Activated T-helper 1 cell treated with anti-CD3 and anti-CD28 coated beads, Interleukin-12 subunit alpha, Interleukin-12 subunit beta, Interleukin-2, Interleukin-4 antibody, amounts not matched to agents 30 ng/mL and 10 ng/mL and 1 ng/mL, durations not matched to agents 14 hours and 24 hours and 36 hours (primary cell): ENCODE measurements around the gene CADM2. TPM values are rescaled to one million over a fixed set of nuclear protein-coding genes. Genes with fewer than 3 reads are reported as not detected.
"Not testable (repeated sequence)": the region's sequence is repeated elsewhere in the genome, so short reads cannot be mapped to it uniquely, and the experiment has no call there.

Experiments
- DNase-seq: peaks from one replicate; pipeline ENCODE4 v3.0.0; 2021; ENCODE audit warnings: low spot score
- H3K27ac Mint-ChIP-seq: one replicate; pipeline ENCODE4 v1.8.0; 2021; ENCODE audit warnings: mild to moderate bottlenecking, mixed read lengths
- H3K27me3 Mint-ChIP-seq: one replicate; pipeline ENCODE4 v1.8.0; 2022; ENCODE audit warnings: mild to moderate bottlenecking, moderate library complexity, mixed read lengths; ENCODE audit not compliant: insufficient read depth
- H3K36me3 Mint-ChIP-seq: one replicate; pipeline ENCODE4 v1.8.0; 2021; ENCODE audit warnings: low read depth, mixed read lengths
- H3K4me1 Mint-ChIP-seq: one replicate; pipeline ENCODE4 v1.8.0; 2021; ENCODE audit warnings: low read depth, mixed read lengths
- H3K4me3 Mint-ChIP-seq: one replicate; pipeline ENCODE4 v1.8.0; 2021; ENCODE audit warnings: mild to moderate bottlenecking, moderate library complexity, mixed read lengths
- H3K9me3 Mint-ChIP-seq: one replicate; pipeline ENCODE4 v1.8.0; 2021; ENCODE audit warnings: mixed read lengths
- intact Hi-C: fragments of 100-400 bp; cut with micrococcal nuclease; formaldehyde crosslinking; loops from one replicate; pipeline ENCODE4 v1.15.1; 2024
- total RNA-seq: library from RNA; stranded (reverse); gene quantifications from 2 replicates; pipeline ENCODE4 v1.2.3, GENCODE V29; 2022

The CADM2 gene
- total RNA-seq, 1 donor from 2014 or later, result not detected

DNA sequence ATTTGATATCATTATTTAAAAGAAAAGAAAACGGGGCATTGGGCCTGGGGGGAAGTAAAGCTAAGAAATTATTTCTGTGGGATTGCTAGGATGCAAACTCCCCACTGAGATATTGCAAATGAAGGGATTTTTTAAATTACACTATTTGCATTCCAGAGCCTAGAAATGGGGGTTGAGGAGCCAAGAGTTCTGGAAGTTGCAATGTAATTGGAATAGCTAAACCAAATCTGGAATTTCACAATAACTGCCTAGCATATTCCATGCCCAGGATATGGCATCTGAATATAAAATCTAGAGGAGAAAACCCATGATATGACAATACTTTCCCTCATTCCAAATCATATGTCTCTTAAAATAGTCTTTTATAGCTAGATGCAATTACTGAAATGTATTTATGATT, 93.0 kb downstream of the CADM2 start:
- no peak for DNase-seq
- Mint-ChIP-seq H3K36me3 (no peaks in the 10 kb centered on the region), H3K4me1 (no peaks in the 10 kb centered on the region), H3K27ac (no peak overlapping the region), H3K27me3 (no peaks in the 10 kb centered on the region), H3K9me3 (peaks cover 6% of the 10 kb centered on the region), H3K4me3 (no peak overlapping the region)
- intact Hi-C loops, result no loop called here

DNA sequence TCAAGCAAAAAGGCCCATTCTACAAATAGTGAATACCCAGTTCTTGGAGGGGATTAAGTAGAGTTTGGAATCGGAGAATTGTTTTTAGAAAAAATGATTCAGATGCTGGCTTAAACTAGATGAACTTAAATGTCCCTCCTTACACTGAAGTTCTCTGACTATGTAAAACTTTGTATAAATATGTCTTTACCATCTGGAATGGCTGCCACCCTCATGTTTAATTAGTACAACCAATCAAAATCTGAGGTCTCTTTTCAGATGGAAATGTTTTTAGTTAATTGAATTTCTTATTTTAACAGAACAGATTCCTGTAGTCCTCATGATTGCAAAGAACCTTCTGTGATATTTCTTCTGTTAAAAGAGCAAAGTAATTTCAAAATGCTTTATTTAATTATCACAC, 94.8 kb downstream of the CADM2 start:
- Mint-ChIP-seq H3K9me3 (peaks cover 5% of the 10 kb centered on the region), H3K27me3 (no peaks in the 10 kb centered on the region), H3K27ac (no peak overlapping the region), H3K4me1 (no peaks in the 10 kb centered on the region), H3K36me3 (no peaks in the 10 kb centered on the region), H3K4me3 (no peak overlapping the region)
- no peak for DNase-seq
- intact Hi-C loops, result no loop called here

DNA sequence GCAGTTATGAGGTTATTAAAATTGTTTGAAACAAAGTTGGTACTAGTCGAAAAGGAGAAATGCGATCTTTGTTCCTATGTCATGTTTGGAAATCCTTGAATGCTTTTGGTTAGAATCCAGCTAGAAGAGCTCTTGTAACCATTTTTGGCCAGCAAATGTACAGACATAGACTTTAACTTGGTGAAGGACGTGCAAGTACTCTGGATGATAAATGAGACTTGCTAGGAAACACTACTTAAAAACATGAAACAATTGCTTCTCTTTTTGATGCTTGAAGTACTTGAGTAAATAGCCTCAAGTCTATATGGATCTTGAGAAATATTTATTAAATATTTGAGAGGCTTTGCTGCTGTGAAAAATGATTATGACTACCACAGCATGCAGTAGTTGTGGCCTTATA, 95.8 kb downstream of the CADM2 start:
- H3K4me3 Mint-ChIP-seq, result no peak overlapping the region
- H3K36me3 Mint-ChIP-seq, result no peaks in the 10 kb centered on the region
- no peak for DNase-seq
- H3K27ac Mint-ChIP-seq, result no peak overlapping the region
- H3K27me3 Mint-ChIP-seq, result no peaks in the 10 kb centered on the region
- no peaks in the 10 kb centered on the region for H3K4me1 Mint-ChIP-seq
- intact Hi-C loops, result no loop called here
- peaks cover 2% of the 10 kb centered on the region for H3K9me3 Mint-ChIP-seq

DNA sequence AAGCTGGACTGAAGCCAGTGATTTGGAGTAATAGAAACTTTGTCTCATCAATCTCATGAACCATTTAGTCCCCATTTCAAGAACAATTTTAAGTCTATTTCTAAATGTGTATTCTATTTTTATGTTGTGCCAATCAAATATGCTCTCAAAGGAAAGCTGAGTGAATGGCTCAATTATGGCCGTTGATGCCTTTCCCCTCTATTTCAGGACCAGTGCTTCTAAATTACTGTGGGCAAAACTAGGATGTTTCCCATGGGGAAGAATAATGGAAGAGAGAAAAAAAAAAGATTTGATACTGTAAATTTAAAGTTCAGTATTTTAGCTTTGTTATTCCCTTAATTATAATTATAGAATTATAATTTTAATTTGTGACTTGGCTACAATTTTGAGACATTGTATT, 110.1 kb downstream of the CADM2 start:
- H3K4me3 Mint-ChIP-seq, result no peak overlapping the region
- no peak overlapping the region for H3K27ac Mint-ChIP-seq
- H3K36me3 Mint-ChIP-seq, result no peaks in the 10 kb centered on the region
- no peaks in the 10 kb centered on the region for H3K9me3 Mint-ChIP-seq
- intact Hi-C loops, result no loop called here
- DNase-seq, result no peak
- H3K27me3 Mint-ChIP-seq, result no peaks in the 10 kb centered on the region
- no peaks in the 10 kb centered on the region for H3K4me1 Mint-ChIP-seq

- H3K4me1 Mint-ChIP-seq, result no peaks in the 10 kb centered on the region
- intact Hi-C loops, result no loop called here
These were observed 115.2 kb downstream of the CADM2 start for GRCh38 chr3:85074003-85074402.

GRCh38 chr3:85075663-85076062, 116.9 kb downstream of the CADM2 start:
- Mint-ChIP-seq H3K27ac (no peak overlapping the region), H3K4me3 (no peak overlapping the region), H3K27me3 (no peaks in the 10 kb centered on the region), H3K4me1 (no peaks in the 10 kb centered on the region), H3K36me3 (no peaks in the 10 kb centered on the region), H3K9me3 (no peaks in the 10 kb centered on the region)
- intact Hi-C loops, result no loop called here
- DNase-seq, result no peak

More at GRCh38 chr3:85074003-85074402, 115.2 kb downstream of the CADM2 start:
- Mint-ChIP-seq H3K9me3 (no peaks in the 10 kb centered on the region), H3K27ac (no peak overlapping the region), H3K27me3 (no peaks in the 10 kb centered on the region), H3K4me3 (no peak overlapping the region), H3K36me3 (no peaks in the 10 kb centered on the region)
- DNase-seq, result no peak

GRCh38 chr3:85077018-85077417, 118.2 kb downstream of the CADM2 start:
- no peaks in the 10 kb centered on the region for H3K4me1 Mint-ChIP-seq
- H3K27ac Mint-ChIP-seq, result no peak overlapping the region
- H3K9me3 Mint-ChIP-seq, result no peaks in the 10 kb centered on the region
- intact Hi-C loops, result no loop called here
- no peaks in the 10 kb centered on the region for H3K27me3 Mint-ChIP-seq
- DNase-seq, result no peak
- H3K36me3 Mint-ChIP-seq, result no peaks in the 10 kb centered on the region
- no peak overlapping the region for H3K4me3 Mint-ChIP-seq

- intact Hi-C loops, result no loop called here
These were observed 122.6 kb downstream of the CADM2 start for GRCh38 chr3:85081191-85081906.

GRCh38 chr3:85090495-85090894, 131.7 kb downstream of the CADM2 start:
- no peak for DNase-seq
- intact Hi-C loops, result no loop called here
- no peaks in the 10 kb centered on the region for H3K36me3 Mint-ChIP-seq

More at GRCh38 chr3:85081191-85081906, 122.6 kb downstream of the CADM2 start:
- Mint-ChIP-seq H3K4me3 (no peak overlapping the region), H3K36me3 (no peaks in the 10 kb centered on the region), H3K27ac (no peak overlapping the region), H3K27me3 (no peaks in the 10 kb centered on the region), H3K9me3 (no peaks in the 10 kb centered on the region), H3K4me1 (no peaks in the 10 kb centered on the region)
- no peak for DNase-seq

DNA sequence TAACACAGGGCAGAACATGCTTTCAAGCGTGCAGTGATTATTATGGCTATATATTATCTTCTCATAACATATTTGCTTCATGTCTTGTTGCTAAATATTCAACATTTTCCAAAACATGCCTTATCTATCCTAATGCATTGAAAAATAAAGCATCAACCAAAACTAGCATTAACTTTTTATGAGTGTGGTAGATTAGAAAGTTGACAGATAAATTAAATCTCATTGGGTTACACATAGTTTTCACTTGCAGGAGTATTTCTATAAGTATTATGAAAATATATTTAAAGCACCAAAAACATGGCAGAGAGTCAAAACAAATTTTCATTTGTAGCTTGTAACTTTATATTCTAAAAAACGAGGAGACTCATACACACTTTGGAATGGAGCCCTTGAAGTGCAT, 141.5 kb downstream of the CADM2 start:
- no peaks in the 10 kb centered on the region for H3K36me3 Mint-ChIP-seq

More at GRCh38 chr3:85090495-85090894, 131.7 kb downstream of the CADM2 start:
- Mint-ChIP-seq H3K27ac (no peak overlapping the region), H3K9me3 (no peaks in the 10 kb centered on the region), H3K4me3 (no peak overlapping the region), H3K27me3 (no peaks in the 10 kb centered on the region), H3K4me1 (no peaks in the 10 kb centered on the region)

DNA sequence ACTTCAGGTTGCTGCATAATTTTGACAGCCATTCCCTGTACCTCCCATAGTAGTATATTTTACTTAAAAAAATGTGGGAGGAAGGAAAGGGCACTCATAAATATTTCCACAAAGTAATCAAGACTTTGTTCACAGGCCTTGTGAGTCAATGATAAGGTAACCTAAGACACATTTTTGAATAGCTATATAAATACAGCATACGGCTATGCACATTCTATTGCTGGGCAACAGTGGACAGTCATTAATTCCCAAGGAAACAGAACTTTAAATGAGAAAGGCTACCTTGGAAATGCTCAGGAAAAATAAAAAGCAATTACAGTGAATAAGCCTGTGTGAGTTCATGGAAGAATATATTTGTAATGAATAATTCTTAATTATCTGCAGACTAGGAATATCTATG, 144.0 kb downstream of the CADM2 start:
- Mint-ChIP-seq H3K9me3 (peaks cover 12% of the 10 kb centered on the region), H3K4me1 (no peaks in the 10 kb centered on the region), H3K27me3 (no peaks in the 10 kb centered on the region), H3K36me3 (no peaks in the 10 kb centered on the region), H3K4me3 (no peak overlapping the region), H3K27ac (no peak overlapping the region)
- intact Hi-C loops, result no loop called here
- DNase-seq, result no peak

More for the DNA sequence above, 141.5 kb downstream of the CADM2 start:
- H3K27me3 Mint-ChIP-seq, result no peaks in the 10 kb centered on the region
- no peak for DNase-seq
- no peaks in the 10 kb centered on the region for H3K4me1 Mint-ChIP-seq
- no peak overlapping the region for H3K27ac Mint-ChIP-seq
- peaks cover 14% of the 10 kb centered on the region for H3K9me3 Mint-ChIP-seq
- no peak overlapping the region for H3K4me3 Mint-ChIP-seq
- intact Hi-C loops, result no loop called here

DNA sequence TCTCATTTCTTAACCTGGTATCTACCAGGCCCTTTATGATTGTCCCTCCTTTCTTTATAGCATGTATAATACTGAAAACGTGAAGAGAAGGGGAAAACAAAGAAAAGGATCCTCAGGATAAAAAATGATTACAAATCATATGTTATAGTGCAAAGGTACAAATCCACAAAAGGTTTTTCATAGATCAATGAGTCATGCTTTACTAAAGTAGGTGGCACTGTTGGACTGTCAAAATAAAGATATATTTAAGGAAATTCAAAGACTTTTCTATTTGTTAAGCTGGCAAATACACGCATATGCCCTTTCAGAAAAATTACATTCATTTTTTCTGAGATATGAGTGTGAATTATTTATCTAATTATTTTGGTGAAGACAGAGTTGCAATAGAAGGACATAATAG, 151.6 kb downstream of the CADM2 start:
- no peaks in the 10 kb centered on the region for H3K9me3 Mint-ChIP-seq
- DNase-seq, result no peak
- H3K4me3 Mint-ChIP-seq, result no peak overlapping the region
- no peaks in the 10 kb centered on the region for H3K4me1 Mint-ChIP-seq
- intact Hi-C loops, result no loop called here
- H3K36me3 Mint-ChIP-seq, result no peaks in the 10 kb centered on the region
- H3K27me3 Mint-ChIP-seq, result no peaks in the 10 kb centered on the region
- no peak overlapping the region for H3K27ac Mint-ChIP-seq

DNA sequence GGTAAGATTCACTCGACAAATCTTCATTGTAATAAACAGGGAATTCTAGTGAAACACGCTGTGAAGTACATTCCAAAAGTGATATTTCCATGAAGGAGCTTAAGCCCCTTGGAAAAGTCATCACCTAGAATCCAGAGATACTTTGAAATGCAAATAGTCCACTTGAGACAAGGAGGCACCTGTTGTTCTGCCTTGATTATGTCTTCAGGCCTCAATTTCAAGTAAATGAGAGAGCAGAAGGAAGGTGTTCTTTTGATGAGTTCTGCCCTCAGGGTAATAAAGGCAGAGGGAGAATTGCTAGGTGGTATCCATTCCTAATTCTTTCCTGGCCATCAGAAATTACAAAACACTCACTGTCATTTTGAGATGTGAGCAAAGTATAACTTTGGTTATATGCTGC, 162.1 kb downstream of the CADM2 start:
- Mint-ChIP-seq H3K27me3 (no peaks in the 10 kb centered on the region), H3K36me3 (no peaks in the 10 kb centered on the region), H3K9me3 (peaks cover 9% of the 10 kb centered on the region), H3K4me3 (no peak overlapping the region), H3K4me1 (no peaks in the 10 kb centered on the region), H3K27ac (no peak overlapping the region)
- intact Hi-C loops, result no loop called here
- DNase-seq, result no peak

DNA sequence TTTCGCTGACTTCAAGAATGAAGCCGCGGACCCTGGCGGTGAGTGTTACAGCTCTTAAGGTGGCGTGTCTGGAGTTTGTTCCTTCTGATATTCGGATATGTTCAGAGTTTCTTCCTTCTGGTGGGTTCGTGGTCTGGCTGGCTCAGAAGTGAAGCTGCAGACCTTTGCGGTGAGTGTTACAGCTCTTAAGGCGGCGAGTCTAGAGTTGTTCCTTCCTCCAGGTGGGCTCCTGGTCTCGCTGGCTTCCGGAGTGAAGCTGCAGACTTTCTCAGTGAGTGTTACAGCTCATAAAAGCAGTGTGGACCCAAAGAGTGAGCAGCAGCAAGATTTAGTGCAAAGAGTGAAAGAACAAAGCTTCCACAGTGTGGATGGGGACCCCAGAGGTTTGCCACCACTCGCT, 174.1 kb downstream of the CADM2 start:
- intact Hi-C loops, H3K4me1 Mint-ChIP-seq, H3K27me3 Mint-ChIP-seq, H3K9me3 Mint-ChIP-seq, H3K4me3 Mint-ChIP-seq, DNase-seq, H3K27ac Mint-ChIP-seq, H3K36me3 Mint-ChIP-seq: not testable (repeated sequence)
